NCI-H774 (cell line): ENCODE measurements around the gene ZFP82.

Experiments
- DNase-seq: peaks from one replicate; lab custom pipeline; 2025; lab: John Stamatoyannopoulos, UW

The ZFP82 gene

GRCh38 chr19:36371886-36372285, 46.6 kb downstream of the ZFP82 start:
- DNase-seq: no peak

- no peak for DNase-seq
Measured at GRCh38 chr19:36363845-36364244, 54.6 kb downstream of the ZFP82 start.
